ENCODE data around the gene CCDC32.
A peak's percentile ranks its signal among the peaks of the same experiment; 100 is the strongest.
"Not testable (repeated sequence)": the region's sequence is repeated elsewhere in the genome, so short reads cannot be mapped to it uniquely, and the experiment has no call there.

CCDC32 gene

DNA sequence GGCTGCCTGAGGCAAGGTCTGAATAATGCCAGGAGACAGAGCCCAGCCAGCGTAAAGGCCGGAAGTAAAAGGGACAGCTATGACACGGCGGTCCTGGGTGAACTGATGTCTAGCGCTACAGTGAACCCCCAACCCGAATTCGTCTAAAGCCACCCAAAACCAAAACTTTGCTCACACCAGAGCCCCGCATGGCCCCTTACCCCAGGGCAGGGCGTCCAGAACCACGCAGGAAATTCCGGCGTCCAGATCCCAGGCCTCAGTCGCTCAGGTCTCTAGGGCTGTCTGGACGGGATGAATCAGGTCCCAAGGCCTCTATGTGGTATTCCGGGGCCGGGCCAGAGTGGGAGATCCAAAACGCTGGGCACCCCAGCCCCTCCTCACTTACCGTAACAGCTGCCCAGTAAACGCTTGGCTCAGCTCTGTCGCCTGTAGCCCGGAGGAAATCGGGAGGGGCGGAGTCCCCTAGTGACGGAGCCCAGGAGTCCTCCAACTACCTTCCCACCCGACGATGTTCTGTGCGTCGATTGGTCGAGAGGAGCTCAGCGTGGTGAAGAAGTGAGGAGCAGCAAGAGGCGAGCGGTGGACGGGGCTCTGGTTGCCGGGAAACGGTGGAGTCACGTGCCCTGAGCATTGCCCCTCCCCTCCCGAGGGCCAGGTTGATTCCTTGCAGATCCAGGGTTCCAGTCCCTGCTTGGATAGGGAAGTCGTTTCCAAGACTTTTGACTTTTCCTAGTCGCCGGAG lies at the start of gene CCDC32:
Gene CCDC32, minus strand, starts transcription at position 452 of the 742 bp plus-strand sequence. CDS start 2,027 bp downstream, outside the sequence.
- peak; percentile 99 for DNase-seq (ENCODE audit: low read depth)

DNA sequence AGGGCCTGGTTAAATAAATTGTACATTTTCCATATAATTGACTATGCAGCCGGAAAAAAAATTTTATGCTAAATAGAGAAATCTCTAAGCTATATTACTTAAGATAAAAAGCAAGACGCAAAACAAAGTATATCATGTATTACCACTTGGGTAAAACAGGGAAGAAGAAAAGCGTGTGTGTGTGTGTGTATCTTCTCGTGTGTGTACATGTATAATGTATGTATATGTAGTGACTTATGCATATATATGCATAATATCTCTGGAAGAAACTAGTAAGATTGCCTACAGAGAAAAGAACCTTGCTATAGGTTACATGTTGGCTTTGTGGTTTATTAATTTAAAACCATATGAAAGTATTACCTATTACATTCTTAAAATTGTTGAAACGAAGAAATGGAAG lies 48.2 kb upstream of the CCDC32 start:
- no peak for DNase-seq (ENCODE audit: low read depth)

GRCh38 chr15:40603935-40604334 lies 39.1 kb upstream of the CCDC32 start:
- no peak for DNase-seq (ENCODE audit: low read depth)

- no peak for DNase-seq (ENCODE audit: low read depth)
Measured at GRCh38 chr15:40600956-40601355, 36.1 kb upstream of the CCDC32 start.

- DNase-seq (ENCODE audit: low read depth) = no peak
Measured at GRCh38 chr15:40598672-40599071, 33.8 kb upstream of the CCDC32 start.

GRCh38 chr15:40598126-40598525 lies 33.3 kb upstream of the CCDC32 start:
- no peak for DNase-seq (ENCODE audit: low read depth)

GRCh38 chr15:40597024-40597423 lies 32.2 kb upstream of the CCDC32 start:
- no peak for DNase-seq (ENCODE audit: low read depth)

GRCh38 chr15:40595773-40596172 lies 30.9 kb upstream of the CCDC32 start:
- no peak for DNase-seq (ENCODE audit: low read depth)

GRCh38 chr15:40595219-40595618 lies 30.4 kb upstream of the CCDC32 start:
- no peak for DNase-seq (ENCODE audit: low read depth)

DNA sequence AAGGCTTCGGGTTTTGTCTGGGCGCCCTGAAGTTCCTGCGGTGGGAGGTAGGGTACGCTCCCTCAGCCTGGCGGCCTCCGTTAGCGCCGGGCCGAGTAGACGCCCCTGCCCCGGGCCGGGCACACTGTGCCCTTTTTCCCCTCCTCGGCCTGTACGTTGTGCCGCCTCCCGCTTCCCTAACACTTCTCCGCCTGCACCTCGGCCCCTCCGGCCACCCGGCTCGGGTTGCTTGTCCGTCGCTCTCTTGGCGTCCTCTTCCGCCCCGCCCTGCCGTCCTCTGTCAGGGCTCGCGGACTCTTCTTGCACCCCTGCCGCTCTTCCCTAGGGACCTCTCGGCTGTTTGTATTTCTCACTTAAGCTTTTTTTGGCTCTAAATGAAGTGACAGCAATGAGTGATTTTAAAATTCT lies 29.6 kb upstream of the CCDC32 start:
- DNase-seq (ENCODE audit: low read depth) = peak; percentile 69

- peak; percentile 92 for DNase-seq (ENCODE audit: low read depth)
Measured at GRCh38 chr15:40593588-40594428, 29.0 kb upstream of the CCDC32 start, which contains the start of gene KNL1. Gene KNL1 (plus strand): TSS chr15:40594249. CDS start chr15:40602932, 8,683 bp downstream.

- no peak for DNase-seq (ENCODE audit: low read depth)
Measured at GRCh38 chr15:40593165-40593564, 28.3 kb upstream of the CCDC32 start.

DNA sequence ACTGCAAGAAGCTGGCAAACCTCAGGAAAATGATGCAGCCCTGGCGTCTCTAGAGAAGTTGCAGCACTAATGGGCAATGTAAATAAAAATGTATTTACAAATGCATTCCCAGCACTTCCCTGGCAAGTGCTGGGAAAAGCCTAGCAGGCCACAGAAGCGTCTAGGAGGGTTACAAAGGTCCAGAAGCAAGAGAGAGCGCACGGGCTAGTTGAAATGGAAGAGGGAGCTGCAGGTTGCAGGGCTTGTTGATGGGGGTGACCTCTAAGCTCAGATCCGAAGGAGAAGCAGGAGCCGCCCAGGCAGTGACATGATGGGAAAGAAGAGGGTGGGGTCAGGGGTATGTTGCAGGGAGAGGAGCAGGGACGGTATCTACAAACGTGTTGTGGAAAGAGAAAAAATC lies 26.5 kb upstream of the CCDC32 start:
- DNase-seq (ENCODE audit: low read depth) = no peak

GRCh38 chr15:40590667-40591050 lies 25.8 kb upstream of the CCDC32 start:
- DNase-seq (ENCODE audit: low read depth) = no peak

DNA sequence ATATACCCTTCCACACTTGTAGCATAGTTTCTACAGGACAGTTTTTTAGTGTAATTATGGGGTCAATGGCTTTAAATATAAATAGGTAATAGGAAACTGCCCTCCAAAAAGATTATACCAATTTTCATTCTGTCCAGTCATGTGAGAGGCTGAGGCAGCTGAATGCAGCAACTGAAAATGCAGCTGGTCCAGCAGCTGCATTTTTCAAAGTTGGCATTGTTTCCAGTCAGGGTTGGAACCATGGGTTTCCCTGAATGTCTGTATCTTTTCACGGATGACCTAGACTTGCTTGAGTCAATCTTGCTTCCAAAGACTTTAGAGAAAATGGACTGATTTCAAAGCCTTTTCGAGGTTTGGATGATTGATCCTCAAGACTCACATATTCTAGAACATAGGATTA lies 19.3 kb upstream of the CCDC32 start:
- DNase-seq (ENCODE audit: low read depth) = no peak

GRCh38 chr15:40582726-40583246 lies 17.9 kb upstream of the CCDC32 start:
- peak; percentile 44 for DNase-seq (ENCODE audit: low read depth)

DNA sequence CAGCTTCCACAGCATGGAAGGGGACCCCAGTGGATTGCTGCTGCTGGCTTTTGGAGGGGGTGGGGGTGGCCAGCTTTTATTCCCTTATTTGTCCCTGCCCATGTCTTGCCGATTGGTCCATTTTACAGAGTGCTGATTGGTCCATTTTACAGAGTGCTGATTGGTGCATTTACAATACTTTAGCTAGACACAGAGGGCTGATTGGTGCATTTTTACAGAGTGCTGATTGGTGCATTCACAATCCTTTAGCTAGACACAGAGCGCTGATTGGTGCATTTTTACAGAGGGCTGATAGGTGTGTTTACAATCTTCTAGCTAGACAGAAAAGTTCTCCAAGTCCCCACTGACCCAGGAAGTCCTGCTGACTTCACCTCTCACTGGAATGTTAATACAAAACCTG lies 17.0 kb upstream of the CCDC32 start:
- DNase-seq (ENCODE audit: low read depth) = not testable (repeated sequence)

- no peak for DNase-seq (ENCODE audit: low read depth)
Measured at GRCh38 chr15:40578892-40579291, 14.1 kb upstream of the CCDC32 start.

GRCh38 chr15:40576914-40577313 lies 12.1 kb upstream of the CCDC32 start:
- not testable (repeated sequence) for DNase-seq (ENCODE audit: low read depth)

DNA sequence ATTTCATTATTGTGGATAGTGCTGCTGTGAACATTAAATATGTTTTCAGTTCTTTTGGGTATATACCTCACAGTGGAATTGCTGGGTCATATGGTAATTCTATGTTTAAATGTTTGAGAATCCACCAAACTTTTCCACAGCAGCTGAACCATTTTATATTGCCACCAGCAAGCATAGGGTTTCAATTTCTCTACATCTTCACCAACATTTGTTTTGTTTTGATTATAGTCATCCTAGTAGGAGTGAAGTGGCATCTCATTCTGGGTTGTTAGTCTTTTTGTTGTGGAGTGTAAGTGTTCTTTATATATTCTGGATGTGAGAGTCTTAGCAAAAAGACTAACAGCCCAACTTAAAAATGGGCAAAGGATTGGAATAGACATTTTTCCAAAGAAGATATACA lies 10.3 kb upstream of the CCDC32 start:
- no peak for DNase-seq (ENCODE audit: low read depth)

DNA sequence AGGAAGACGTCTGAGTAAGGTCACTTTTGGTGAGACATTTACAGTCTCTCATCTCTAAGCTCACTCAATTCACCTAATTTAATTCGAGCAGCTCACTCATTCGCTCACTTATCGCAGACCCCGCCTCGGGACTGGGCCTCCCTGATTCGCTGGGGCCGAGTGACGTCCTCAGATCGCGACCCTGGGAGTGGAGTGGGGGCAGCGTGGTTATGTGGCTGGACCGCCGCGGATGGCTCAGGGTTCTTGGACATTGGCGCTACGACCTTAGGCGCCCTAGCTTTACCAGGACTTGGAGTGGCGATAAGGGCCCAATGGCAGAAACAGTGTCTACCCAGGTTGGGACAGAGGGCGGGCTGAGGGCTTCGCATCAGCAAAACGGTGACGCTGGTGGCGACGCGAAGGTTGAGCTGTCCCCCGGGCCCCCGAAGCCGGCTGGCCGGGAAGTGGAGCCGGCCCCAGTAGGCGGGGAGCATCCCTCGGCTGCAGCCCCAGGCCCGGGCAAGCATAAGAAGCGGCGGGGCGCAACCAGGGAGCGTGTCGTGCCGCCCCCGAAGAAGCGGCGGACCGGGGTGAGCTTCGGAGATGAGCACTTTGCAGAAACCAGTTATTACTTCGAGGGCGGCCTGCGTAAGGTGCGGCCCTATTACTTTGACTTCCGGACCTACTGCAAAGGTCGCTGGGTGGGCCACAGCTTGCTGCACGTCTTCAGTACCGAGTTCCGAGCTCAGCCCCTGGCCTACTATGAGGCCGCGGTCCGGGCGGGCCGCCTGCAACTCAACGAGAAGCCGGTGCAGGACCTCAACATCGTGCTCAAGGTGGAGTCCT lies 4.5 kb upstream of the CCDC32 start, which contains the start of gene RPUSD2:
Gene RPUSD2, plus strand, starts transcription at position 171 of the 825 bp plus-strand sequence. Its CDS starts 39 bp downstream, at position 210.
- peak; percentile 94 for DNase-seq (ENCODE audit: low read depth)

GRCh38 chr15:40567111-40567510 lies 2.3 kb upstream of the CCDC32 start:
- DNase-seq (ENCODE audit: low read depth) = peak; percentile 64

Data from ELR (cell line).